H9 (cell line): Measurements from ENCODE around the gene N4BP2. TPM values are rescaled to one million over a fixed set of nuclear protein-coding genes. Genes with fewer than 3 reads are reported as not detected.

Experiments
- DNase-seq: peaks from one replicate; pipeline ENCODE4 v3.0.0-alpha.2; 2017
- H2AFZ ChIP-seq: one replicate; pipeline ENCODE4 v1.6.1; 2013; ENCODE audit warnings: mild to moderate bottlenecking, low read length, control low read depth, moderate library complexity
- H2AK5ac ChIP-seq: 2 replicates; pipeline ENCODE4 v1.6.1; 2013; ENCODE audit warnings: low read length, control low read depth, mixed read lengths; ENCODE audit not compliant: insufficient read length
- H2BK120ac ChIP-seq: one replicate; pipeline ENCODE4 v1.6.1; 2013; ENCODE audit warnings: low read depth, mild to moderate bottlenecking, low read length, control low read depth, inconsistent platforms; ENCODE audit not compliant: poor library complexity, severe bottlenecking
- H2BK12ac ChIP-seq: 2 replicates; pipeline ENCODE4 v1.6.1; 2013; ENCODE audit warnings: low read length, control low read depth, mixed read lengths, low read depth; ENCODE audit not compliant: insufficient read length
- H2BK15ac ChIP-seq: 2 replicates; pipeline ENCODE4 v1.6.1; 2013; ENCODE audit warnings: low read depth, low read length, control low read depth
- H2BK20ac ChIP-seq: one replicate; pipeline ENCODE4 v1.6.1; 2013; ENCODE audit warnings: low read depth, mild to moderate bottlenecking, low read length, control low read depth, inconsistent platforms; ENCODE audit not compliant: poor library complexity, severe bottlenecking
- H2BK5ac ChIP-seq: 2 replicates; pipeline ENCODE4 v1.6.1; 2013; ENCODE audit warnings: low read length, control low read depth, mixed read lengths; ENCODE audit not compliant: insufficient read length
- H3K14ac ChIP-seq: 2 replicates; pipeline ENCODE4 v1.6.1; 2013; ENCODE audit warnings: low read length, control low read depth; ENCODE audit not compliant: insufficient read depth
- H3K18ac ChIP-seq: 2 replicates; pipeline ENCODE4 v1.6.1; 2013; ENCODE audit warnings: low read depth, mild to moderate bottlenecking, mixed read lengths, low read length, control low read depth; ENCODE audit not compliant: insufficient read length
- H3K23ac ChIP-seq: 2 replicates; pipeline ENCODE4 v1.6.1; 2013; ENCODE audit warnings: low read length, control low read depth, mixed read lengths, low read depth; ENCODE audit not compliant: insufficient read length
- H3K23me2 ChIP-seq: 2 replicates; pipeline ENCODE4 v1.6.1; 2013; ENCODE audit warnings: low read depth, mild to moderate bottlenecking, mixed read lengths, low read length, control low read depth; ENCODE audit not compliant: insufficient read length, poor library complexity, severe bottlenecking
- H3K27ac ChIP-seq: 2 replicates; pipeline ENCODE4 v1.5.1; 2013; ENCODE audit warnings: low read length, control low read depth, mixed read lengths, low read depth; ENCODE audit not compliant: insufficient read length
- H3K27me3 ChIP-seq: 2 replicates; pipeline ENCODE4 v1.6.1; 2013; ENCODE audit warnings: low read length, control low read depth, inconsistent platforms; ENCODE audit not compliant: insufficient read depth
- H3K4ac ChIP-seq: 2 replicates; pipeline ENCODE4 v1.6.1; 2013; ENCODE audit warnings: low read depth, mild to moderate bottlenecking, control low read depth, inconsistent platforms, low read length, moderate library complexity
- H3K4me1 ChIP-seq: 2 replicates; pipeline ENCODE4 v1.6.1; 2013; ENCODE audit warnings: low read length, control low read depth, inconsistent platforms; ENCODE audit not compliant: insufficient read depth
- H3K4me2 ChIP-seq: 2 replicates; pipeline ENCODE4 v1.6.1; 2013; ENCODE audit warnings: low read length, control low read depth, mixed read lengths; ENCODE audit not compliant: insufficient read length, insufficient read depth
- H3K56ac ChIP-seq: 2 replicates; pipeline ENCODE4 v1.6.1; 2013; ENCODE audit warnings: low read depth, mild to moderate bottlenecking, mixed read lengths, low read length, control low read depth; ENCODE audit not compliant: insufficient read length
- H3K79me1 ChIP-seq: 2 replicates; pipeline ENCODE4 v1.6.1; 2013; ENCODE audit warnings: low read depth, mild to moderate bottlenecking, moderate library complexity, low read length, control low read depth, inconsistent platforms; ENCODE audit not compliant: insufficient read depth, poor library complexity, severe bottlenecking
- H3K79me2 ChIP-seq: 2 replicates; pipeline ENCODE4 v1.6.1; 2013; ENCODE audit warnings: low read length, control low read depth, inconsistent platforms; ENCODE audit not compliant: insufficient read depth
- H3K9ac ChIP-seq: 2 replicates; pipeline ENCODE4 v1.6.1; 2013; ENCODE audit warnings: low read length, control low read depth, mixed read lengths; ENCODE audit not compliant: insufficient read length; ENCODE audit errors: extremely low read depth
- H3K9me3 ChIP-seq: one replicate; pipeline ENCODE4 v1.6.1; 2013; ENCODE audit warnings: low read depth, low read length, inconsistent platforms; ENCODE audit not compliant: control insufficient read depth
- H3T11ph ChIP-seq: one replicate; pipeline ENCODE4 v1.6.1; 2013; ENCODE audit warnings: mild to moderate bottlenecking, low read length, control low read depth, inconsistent platforms
- H4K20me1 ChIP-seq: one replicate; pipeline ENCODE4 v1.6.1; 2013; ENCODE audit not compliant: control insufficient read depth, insufficient read length, insufficient read depth
- H4K5ac ChIP-seq: 2 replicates; pipeline ENCODE4 v1.6.1; 2013; ENCODE audit warnings: low read depth, mild to moderate bottlenecking, mixed read lengths, low read length, control low read depth; ENCODE audit not compliant: insufficient read length
- H4K8ac ChIP-seq: replicated peaks from 2 replicates; pipeline ENCODE4 v1.6.1; 2013; ENCODE audit warnings: low read length, control low read depth, mixed read lengths, low read depth; ENCODE audit not compliant: insufficient read length
- H4K91ac ChIP-seq: 2 replicates; pipeline ENCODE4 v1.6.1; 2013; ENCODE audit warnings: low read depth, mild to moderate bottlenecking, moderate library complexity, mixed read lengths, low read length, control low read depth; ENCODE audit not compliant: insufficient read length
- H3K27ac Mint-ChIP-seq, 3 experiments: 2 replicates in 2 of 3; 3 replicates in 1 of 3; pipeline ENCODE4 v1.8.0; 2020 to 2021; ENCODE audit warnings: mixed read lengths in 3 of 3, mild to moderate bottlenecking in 1 of 3, moderate library complexity in 1 of 3
- H3K27me3 Mint-ChIP-seq: 2 replicates; pipeline ENCODE4 v1.8.0; 2021; ENCODE audit warnings: low read depth, mild to moderate bottlenecking, moderate library complexity, mixed read lengths
- H3K36me3 Mint-ChIP-seq, 3 experiments: 2 replicates in 2 of 3; 3 replicates in 1 of 3; pipeline ENCODE4 v1.8.0; 2020 to 2021; ENCODE audit warnings: low read depth in 3 of 3, mixed read lengths in 3 of 3; ENCODE audit not compliant: insufficient read depth in 1 of 3
- H3K4me1 Mint-ChIP-seq, 2 experiments: 2 replicates each; pipeline ENCODE4 v1.8.0; 2020; ENCODE audit warnings: mixed read lengths in 2 of 2
- H3K4me3 Mint-ChIP-seq, 2 experiments: 2 replicates in 1 of 2; 3 replicates in 1 of 2; pipeline ENCODE4 v1.8.0; 2020 to 2021; ENCODE audit warnings: mild to moderate bottlenecking in 2 of 2, mixed read lengths in 2 of 2, moderate library complexity in 1 of 2
- H3K9me3 Mint-ChIP-seq, 2 experiments: 2 replicates in 1 of 2; 3 replicates in 1 of 2; pipeline ENCODE4 v1.8.0; 2020; ENCODE audit warnings: mild to moderate bottlenecking in 2 of 2, mixed read lengths in 2 of 2, moderate library complexity in 1 of 2
- WGBS: extraction: QIAGEN DNeasy Blood & Tissue Kit; methylation state at CpG from one replicate; pipeline ENCODE4 v1.1.7; 2013; ENCODE audit warnings: missing lambda C conversion rate, low lambda C conversion rate, mixed read lengths; ENCODE audit not compliant: insufficient read length; ENCODE audit errors: extremely low coverage; 5-methylcytosine and 5-hydroxymethylcytosine counted together
- total RNA-seq: library from RNA; stranded (reverse); gene quantifications from 2 replicates; pipeline ENCODE4 v1.2.1, GENCODE V29; 2021
- TF ChIP-seq, protein P1 (sequence below): fragments of 200-600 bp; sonication (generic); conservative IDR thresholded peaks from 3 replicates; pipeline ENCODE4 v1.8.0; 2021; ENCODE audit warnings: antibody characterized with exemption, mild to moderate bottlenecking

N4BP2 gene
- total RNA-seq, 1 experiment from 2014 or later = 35.0 TPM

DNA sequence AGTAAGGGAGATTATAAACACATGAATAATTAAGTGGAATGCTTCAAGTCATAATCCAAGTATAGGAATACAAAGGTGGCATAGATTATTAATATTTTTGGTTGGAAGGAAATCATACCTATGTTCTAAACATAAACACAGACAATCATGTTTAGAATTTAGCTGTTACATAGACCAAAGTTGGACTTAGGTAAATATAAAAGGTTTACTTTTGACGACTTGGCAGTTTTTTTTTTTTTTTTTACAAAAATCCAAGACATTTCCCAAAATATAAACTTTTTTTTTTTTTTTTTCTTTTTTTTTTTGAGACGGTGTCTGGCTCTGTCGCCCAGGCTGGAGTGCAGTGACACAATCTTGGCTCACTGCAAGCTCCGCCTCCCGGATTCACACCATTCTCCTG is 3.5 kb upstream of the N4BP2 start:
- H3K27me3 Mint-ChIP-seq = no peaks in the 10 kb centered on the region
- H2BK120ac ChIP-seq = no peak overlapping the region
- H2BK15ac ChIP-seq = no peak overlapping the region
- no peak overlapping the region for H4K91ac ChIP-seq
- H3K9me3 ChIP-seq = no peaks in the 10 kb centered on the region
- H2AK5ac ChIP-seq = no peak overlapping the region
- H3K9ac ChIP-seq = no peak overlapping the region
- no peak overlapping the region for H3K4me3 Mint-ChIP-seq
- no CpG with 5 or more reads among the region's 5 CpGs for WGBS
- H3K79me1 ChIP-seq = no peaks in the 10 kb centered on the region
- no peaks in the 10 kb centered on the region for H3K4me1 ChIP-seq
- no peak overlapping the region for H3K23ac ChIP-seq
- H2AFZ ChIP-seq = no peak overlapping the region
- no peak overlapping the region for H3T11ph ChIP-seq
- H3K4ac ChIP-seq = no peak overlapping the region
- H2BK12ac ChIP-seq = no peak overlapping the region
- H3K23me2 ChIP-seq = peaks cover 14% of the 10 kb centered on the region
- H4K8ac ChIP-seq = no peak overlapping the region
- no peak overlapping the region for H3K27ac Mint-ChIP-seq
- H4K5ac ChIP-seq = no peak overlapping the region
- H3K18ac ChIP-seq = no peak overlapping the region
- no peak overlapping the region for H3K14ac ChIP-seq
- no peak overlapping the region for H2BK5ac ChIP-seq
- no peak overlapping the region for H3K27ac ChIP-seq
- H3K27me3 ChIP-seq = no peaks in the 10 kb centered on the region
- no peak overlapping the region for H3K56ac ChIP-seq
- H4K20me1 ChIP-seq = no peaks in the 10 kb centered on the region
- H3K4me1 Mint-ChIP-seq = peaks cover 16 to 22% of the 10 kb centered on the region in 2 experiments
- no peaks in the 10 kb centered on the region for H3K79me2 ChIP-seq
- H3K4me2 ChIP-seq = no peak overlapping the region
- H2BK20ac ChIP-seq = no peak overlapping the region
- no peaks in the 10 kb centered on the region; a peak in 1 of 7 replicates for H3K36me3 Mint-ChIP-seq
- TF ChIP-seq, protein P1, sequence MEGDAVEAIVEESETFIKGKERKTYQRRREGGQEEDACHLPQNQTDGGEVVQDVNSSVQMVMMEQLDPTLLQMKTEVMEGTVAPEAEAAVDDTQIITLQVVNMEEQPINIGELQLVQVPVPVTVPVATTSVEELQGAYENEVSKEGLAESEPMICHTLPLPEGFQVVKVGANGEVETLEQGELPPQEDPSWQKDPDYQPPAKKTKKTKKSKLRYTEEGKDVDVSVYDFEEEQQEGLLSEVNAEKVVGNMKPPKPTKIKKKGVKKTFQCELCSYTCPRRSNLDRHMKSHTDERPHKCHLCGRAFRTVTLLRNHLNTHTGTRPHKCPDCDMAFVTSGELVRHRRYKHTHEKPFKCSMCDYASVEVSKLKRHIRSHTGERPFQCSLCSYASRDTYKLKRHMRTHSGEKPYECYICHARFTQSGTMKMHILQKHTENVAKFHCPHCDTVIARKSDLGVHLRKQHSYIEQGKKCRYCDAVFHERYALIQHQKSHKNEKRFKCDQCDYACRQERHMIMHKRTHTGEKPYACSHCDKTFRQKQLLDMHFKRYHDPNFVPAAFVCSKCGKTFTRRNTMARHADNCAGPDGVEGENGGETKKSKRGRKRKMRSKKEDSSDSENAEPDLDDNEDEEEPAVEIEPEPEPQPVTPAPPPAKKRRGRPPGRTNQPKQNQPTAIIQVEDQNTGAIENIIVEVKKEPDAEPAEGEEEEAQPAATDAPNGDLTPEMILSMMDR = no peak
- no peaks in the 10 kb centered on the region; a peak in 2 of 5 replicates for H3K9me3 Mint-ChIP-seq
- DNase-seq = no peak
